ENCODE data around the gene SLC38A11.

Gene SLC38A11

DNA sequence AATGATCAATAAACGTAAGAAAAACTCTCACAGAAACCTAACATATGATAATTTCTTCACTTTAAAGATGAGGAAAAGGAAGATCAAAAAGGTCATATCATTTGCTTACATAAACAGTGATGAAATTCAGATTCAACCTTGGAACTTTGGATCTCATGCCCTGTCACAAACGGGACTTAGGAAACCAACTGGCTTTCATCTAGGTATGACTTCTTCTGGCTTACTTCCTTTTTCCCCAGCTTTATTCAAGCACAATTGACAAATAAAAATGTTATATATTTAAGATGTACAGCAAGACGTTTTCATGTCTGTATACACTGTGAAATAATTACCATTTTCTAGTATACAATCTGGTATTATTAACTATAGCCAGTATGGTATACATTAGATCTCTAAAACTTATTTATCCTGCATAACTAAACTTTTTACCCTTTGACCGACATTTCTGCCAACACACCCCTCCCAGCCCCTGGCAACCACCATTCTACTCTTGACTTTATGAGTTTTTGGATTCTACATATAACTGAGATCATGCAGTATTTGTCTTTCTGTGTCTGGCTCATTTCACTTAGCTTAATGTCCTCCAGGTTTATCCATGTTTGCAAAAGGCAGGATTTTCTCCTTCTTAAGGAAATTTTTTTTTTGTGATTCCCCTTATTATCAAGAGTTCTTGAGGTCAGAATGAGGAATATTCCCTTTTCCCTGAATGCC, 67.7 kb downstream of the SLC38A11 start:
- TF ChIP-seq, protein P1, sequence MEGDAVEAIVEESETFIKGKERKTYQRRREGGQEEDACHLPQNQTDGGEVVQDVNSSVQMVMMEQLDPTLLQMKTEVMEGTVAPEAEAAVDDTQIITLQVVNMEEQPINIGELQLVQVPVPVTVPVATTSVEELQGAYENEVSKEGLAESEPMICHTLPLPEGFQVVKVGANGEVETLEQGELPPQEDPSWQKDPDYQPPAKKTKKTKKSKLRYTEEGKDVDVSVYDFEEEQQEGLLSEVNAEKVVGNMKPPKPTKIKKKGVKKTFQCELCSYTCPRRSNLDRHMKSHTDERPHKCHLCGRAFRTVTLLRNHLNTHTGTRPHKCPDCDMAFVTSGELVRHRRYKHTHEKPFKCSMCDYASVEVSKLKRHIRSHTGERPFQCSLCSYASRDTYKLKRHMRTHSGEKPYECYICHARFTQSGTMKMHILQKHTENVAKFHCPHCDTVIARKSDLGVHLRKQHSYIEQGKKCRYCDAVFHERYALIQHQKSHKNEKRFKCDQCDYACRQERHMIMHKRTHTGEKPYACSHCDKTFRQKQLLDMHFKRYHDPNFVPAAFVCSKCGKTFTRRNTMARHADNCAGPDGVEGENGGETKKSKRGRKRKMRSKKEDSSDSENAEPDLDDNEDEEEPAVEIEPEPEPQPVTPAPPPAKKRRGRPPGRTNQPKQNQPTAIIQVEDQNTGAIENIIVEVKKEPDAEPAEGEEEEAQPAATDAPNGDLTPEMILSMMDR (IDR thresholded peaks at IDR 0.05), result no peak
- no peak overlapping the region for H3K4me3 ChIP-seq (ENCODE audit: low read depth, low read length)
- H3K27ac ChIP-seq, result no peak overlapping the region
- no peak overlapping the region for H3K9ac ChIP-seq
- H3K9me3 ChIP-seq (ENCODE audit: control insufficient read depth, low read length), result no peaks in the 10 kb centered on the region
- H3K4me2 ChIP-seq (ENCODE audit: low read length), result no peak overlapping the region
- no peak overlapping the region for H2AFZ ChIP-seq
- H3K27me3 ChIP-seq (ENCODE audit: control insufficient read depth, insufficient read depth, low read length), result no peaks in the 10 kb centered on the region
- H3K79me2 ChIP-seq, result no peaks in the 10 kb centered on the region
- no peaks in the 10 kb centered on the region for H3K4me1 ChIP-seq
- H3K36me3 ChIP-seq (ENCODE audit: control insufficient read depth, insufficient read depth, low read length), result no peaks in the 10 kb centered on the region

DNA sequence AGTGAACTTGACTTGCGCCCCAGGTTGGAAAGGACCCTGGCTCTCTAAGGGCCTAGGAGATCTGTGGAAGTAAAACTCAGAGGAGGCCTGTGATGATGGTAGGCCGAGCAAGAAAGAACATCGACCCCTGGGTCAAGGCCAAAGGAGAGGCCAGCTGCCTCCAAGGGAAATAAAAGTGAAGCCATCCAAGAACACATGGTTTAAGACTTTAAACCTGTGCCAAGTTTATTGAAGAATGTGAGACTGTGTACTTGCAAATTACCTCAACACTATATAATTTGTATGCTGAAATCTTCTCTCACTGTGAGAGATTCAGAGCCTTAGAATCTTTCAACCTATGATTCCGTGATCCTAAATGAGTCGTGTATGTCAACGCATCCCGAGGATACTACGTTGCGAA, 73.0 kb downstream of the SLC38A11 start:
- Histone ChIP-seq H3K9ac (no peak overlapping the region), H3K4me3 (ENCODE audit: low read depth, low read length) (no peak overlapping the region), H3K36me3 (ENCODE audit: control insufficient read depth, insufficient read depth, low read length) (no peaks in the 10 kb centered on the region), H3K79me2 (no peaks in the 10 kb centered on the region), H3K27ac (no peak overlapping the region), H2AFZ (no peak overlapping the region), H3K4me1 (no peaks in the 10 kb centered on the region), H3K27me3 (ENCODE audit: control insufficient read depth, insufficient read depth, low read length) (no peaks in the 10 kb centered on the region), H3K4me2 (ENCODE audit: low read length) (no peak overlapping the region), H3K9me3 (ENCODE audit: control insufficient read depth, low read length) (no peaks in the 10 kb centered on the region)
- TF ChIP-seq, protein P1 (IDR thresholded peaks at IDR 0.05), result no peak

DNA sequence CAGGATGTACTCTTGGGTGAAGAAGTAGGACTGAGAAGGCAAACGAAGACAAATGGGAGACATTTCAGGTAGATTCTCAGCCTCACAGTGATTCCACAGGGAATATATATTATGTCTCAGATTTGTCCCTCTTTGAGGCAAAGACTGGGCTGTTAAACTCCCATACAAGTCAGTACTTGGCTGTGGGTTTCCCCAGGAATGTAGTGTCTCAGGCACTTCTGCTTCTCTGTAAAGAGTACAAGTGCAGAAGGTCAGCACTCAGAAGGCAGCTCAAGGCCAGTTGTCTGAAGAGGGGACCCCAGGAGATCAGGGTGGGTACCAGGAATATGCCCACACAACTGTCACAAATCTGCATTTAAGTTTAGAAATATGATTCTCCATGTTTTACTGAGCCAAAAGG, 73.8 kb downstream of the SLC38A11 start:
- H3K4me2 ChIP-seq (ENCODE audit: low read length), result no peak overlapping the region
- H3K27me3 ChIP-seq (ENCODE audit: control insufficient read depth, insufficient read depth, low read length), result no peaks in the 10 kb centered on the region
- no peak overlapping the region for H3K27ac ChIP-seq
- H3K9me3 ChIP-seq (ENCODE audit: control insufficient read depth, low read length), result no peaks in the 10 kb centered on the region
- no peak overlapping the region for H3K4me3 ChIP-seq (ENCODE audit: low read depth, low read length)
- H3K79me2 ChIP-seq, result no peaks in the 10 kb centered on the region
- TF ChIP-seq, protein P1 (IDR thresholded peaks at IDR 0.05), result no peak
- no peaks in the 10 kb centered on the region for H3K36me3 ChIP-seq (ENCODE audit: control insufficient read depth, insufficient read depth, low read length)
- H2AFZ ChIP-seq, result no peak overlapping the region
- H3K4me1 ChIP-seq, result no peaks in the 10 kb centered on the region
- no peak overlapping the region for H3K9ac ChIP-seq

DNA sequence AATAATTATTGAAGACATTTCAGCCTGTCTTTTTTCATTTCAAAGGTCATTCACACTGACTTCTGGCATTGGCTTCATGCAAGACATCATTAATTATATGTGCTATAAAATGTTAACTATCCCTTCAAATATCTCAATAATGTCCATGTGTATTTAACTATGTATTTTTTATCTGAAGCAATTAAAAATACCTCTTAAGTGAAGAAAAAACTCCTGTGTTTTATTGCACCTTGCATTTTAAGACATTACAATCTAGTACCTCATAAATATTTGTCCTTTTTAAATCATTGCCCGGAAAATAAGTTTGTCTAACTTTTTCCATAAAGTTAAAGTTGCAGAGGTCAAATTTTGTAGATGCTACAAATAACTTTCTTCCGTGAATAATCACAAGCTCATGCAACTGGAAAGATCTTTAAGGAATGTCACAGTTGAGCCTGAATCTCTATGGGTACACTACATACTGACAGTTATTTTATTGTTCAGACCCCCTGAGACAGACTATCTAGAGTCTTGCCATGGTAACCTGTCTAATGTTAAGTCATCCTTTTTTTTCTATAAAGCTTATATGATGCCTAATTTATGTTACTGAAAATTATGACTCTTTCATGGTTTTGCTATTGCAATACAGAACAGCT, 75.3 kb downstream of the SLC38A11 start:
- Histone ChIP-seq H3K4me3 (ENCODE audit: low read depth, low read length) (no peak overlapping the region), H3K27ac (no peak overlapping the region), H3K27me3 (ENCODE audit: control insufficient read depth, insufficient read depth, low read length) (no peaks in the 10 kb centered on the region), H2AFZ (no peak overlapping the region), H3K36me3 (ENCODE audit: control insufficient read depth, insufficient read depth, low read length) (no peaks in the 10 kb centered on the region), H3K4me1 (no peaks in the 10 kb centered on the region), H3K9ac (no peak overlapping the region), H3K9me3 (ENCODE audit: control insufficient read depth, low read length) (no peaks in the 10 kb centered on the region), H3K79me2 (no peaks in the 10 kb centered on the region), H3K4me2 (ENCODE audit: low read length) (no peak overlapping the region)
- TF ChIP-seq, protein P1 (IDR thresholded peaks at IDR 0.05), result no peak

DNA sequence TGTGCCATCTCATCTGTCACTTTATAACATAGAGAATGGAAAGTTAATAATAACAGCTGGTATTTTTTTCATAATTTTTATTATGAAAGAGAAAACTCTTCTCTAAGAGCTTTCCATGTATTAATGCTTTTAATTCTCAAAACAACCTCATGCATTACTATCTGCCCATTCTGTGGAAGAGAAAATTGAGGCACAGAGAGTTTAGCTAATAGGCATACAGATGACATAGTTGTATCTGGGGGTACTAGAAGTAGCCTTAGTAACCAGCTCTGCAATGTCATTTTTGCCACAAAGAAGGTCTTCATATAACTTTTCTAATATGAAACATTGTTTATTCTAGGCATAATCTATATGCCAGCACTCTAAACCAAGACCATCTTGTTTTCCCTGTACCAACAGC, 77.4 kb downstream of the SLC38A11 start:
- Histone ChIP-seq H2AFZ (no peak overlapping the region), H3K9me3 (ENCODE audit: control insufficient read depth, low read length) (no peaks in the 10 kb centered on the region), H3K4me1 (no peaks in the 10 kb centered on the region), H3K36me3 (ENCODE audit: control insufficient read depth, insufficient read depth, low read length) (no peaks in the 10 kb centered on the region), H3K27me3 (ENCODE audit: control insufficient read depth, insufficient read depth, low read length) (no peaks in the 10 kb centered on the region), H3K79me2 (no peaks in the 10 kb centered on the region), H3K9ac (no peak overlapping the region), H3K4me3 (ENCODE audit: low read depth, low read length) (no peak overlapping the region), H3K4me2 (ENCODE audit: low read length) (no peak overlapping the region), H3K27ac (no peak overlapping the region)
- TF ChIP-seq, protein P1 (IDR thresholded peaks at IDR 0.05), result no peak

All from parathyroid adenoma (tissue), 2 donors.